Stimulated activated CD4-positive, alpha-beta T cell treated with anti-CD3 and anti-CD28 coated beads, Interleukin-1b, Interleukin-23, amount 100 ng/mL, for 1 hour (primary cell): ENCODE data around the gene LIN9.
"Not testable (repeated sequence)": the region's sequence is repeated elsewhere in the genome, so short reads cannot be mapped to it uniquely, and the experiment has no call there.

Experiments
- DNase-seq, 2 donors: peaks; one replicate each; pipeline ENCODE4 v3.0.0-alpha.2; 2020; ENCODE audit warnings: low read depth in 2 of 2

LIN9 gene

DNA sequence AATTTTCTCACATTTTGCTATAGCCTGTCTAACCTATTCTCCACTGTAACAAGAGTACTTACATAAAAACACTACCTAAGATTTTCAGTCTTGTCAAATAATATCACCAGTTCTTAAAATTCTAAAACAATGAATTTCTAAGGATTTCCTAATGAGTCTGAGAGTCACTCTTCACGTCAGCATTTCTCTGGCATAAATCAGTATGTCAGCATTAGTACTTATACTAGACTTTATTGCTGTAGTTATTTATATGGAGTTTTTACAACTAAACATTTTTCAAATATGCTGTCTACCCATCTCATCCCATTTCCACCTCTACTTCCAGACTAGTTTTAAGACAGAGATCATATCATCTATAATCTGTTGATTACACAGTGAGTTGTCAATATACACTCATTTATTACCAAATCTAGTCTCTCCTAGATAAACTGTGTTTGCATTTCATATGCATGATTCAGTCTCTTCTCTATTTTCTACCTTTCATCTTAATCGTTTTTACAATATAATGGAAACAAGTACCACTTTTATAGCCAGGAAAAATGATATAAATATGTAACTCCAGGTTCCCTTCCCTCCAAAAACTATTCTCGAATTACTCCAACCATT lies 32.8 kb downstream of the LIN9 start:
- no peak for DNase-seq

DNA sequence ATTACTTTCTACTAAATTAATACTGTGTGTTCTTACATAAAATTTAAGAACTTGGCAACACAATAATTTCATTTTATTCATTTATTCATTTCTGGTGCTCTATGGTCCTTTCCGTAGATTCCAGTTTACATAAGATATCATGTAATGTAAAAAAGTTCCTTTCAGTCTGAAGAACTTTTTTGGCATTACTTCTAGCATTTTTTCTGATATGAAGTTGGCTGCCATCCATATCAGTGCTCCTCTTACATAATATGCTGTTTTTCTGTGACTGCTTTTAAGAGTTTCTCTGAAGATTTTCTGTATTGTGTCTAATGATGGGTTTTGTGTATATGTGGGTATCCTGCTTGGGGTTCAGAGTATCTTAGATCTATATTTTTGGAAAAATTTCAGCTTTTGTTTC lies 34.8 kb downstream of the LIN9 start:
- DNase-seq = no peak

DNA sequence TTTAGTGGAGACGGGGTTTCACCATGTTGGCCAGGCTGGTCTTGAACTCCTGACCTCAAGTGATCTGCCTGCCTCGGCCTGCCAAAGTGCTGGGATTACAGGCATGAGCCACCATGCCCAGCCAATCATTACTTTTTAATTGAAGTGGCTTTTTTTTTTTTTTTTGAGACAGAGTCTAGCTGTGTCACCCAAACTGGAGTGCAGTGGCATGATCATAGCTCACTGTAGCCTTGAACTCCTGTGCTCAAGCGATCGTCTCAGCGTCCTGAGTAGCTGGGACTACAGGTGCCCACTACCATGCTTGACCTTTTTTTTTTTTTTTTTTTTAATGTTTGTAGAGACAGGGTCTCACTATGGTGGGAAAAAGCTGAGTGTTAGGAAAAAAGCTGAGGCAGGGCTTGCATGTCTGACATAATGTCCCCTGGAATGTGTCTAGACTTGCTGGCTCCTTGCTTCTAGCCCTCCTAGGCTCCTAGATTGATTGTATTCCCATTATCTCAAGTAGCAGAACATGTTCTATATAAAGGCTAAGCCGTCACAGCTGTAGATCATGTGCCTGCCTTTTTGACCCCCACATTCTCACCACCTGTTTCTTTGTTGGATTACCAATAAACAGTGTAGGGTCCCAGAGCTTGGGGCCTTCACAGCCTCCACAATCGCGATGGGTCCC lies 36.6 kb downstream of the LIN9 start:
- not testable (repeated sequence) for DNase-seq

DNA sequence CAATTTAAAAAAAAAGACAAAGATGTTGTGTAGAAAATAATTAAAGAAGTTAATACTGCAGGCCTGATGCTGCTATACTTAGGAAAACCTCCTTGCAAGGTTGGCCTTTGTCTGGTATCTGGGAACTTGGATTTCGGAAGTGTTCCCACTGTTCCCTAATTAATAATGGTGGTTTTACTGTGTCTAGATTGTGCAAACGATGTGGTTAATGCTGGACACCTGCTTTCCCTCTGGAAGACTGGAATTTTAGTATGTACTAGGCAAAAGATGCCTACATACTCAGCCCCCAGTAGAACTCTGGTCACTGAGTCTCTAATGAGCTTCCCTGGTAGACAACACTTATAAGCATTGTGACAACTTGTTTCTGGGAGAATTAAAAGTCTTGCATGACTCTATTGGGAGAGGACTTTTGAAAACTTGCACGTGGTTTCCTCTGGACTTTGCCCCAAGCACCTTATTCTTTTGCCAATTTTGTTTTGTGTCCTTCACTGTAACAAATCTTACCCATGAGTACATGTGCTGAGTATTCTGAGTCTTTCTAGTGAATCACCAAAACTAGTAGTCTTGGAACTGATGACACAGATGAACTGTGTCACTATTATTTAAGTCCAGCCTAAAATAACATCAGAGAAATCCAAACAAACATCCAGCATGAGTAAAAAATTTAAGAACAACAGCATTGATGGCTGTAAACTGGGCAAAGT lies 40.4 kb downstream of the LIN9 start:
- no peak for DNase-seq

DNA sequence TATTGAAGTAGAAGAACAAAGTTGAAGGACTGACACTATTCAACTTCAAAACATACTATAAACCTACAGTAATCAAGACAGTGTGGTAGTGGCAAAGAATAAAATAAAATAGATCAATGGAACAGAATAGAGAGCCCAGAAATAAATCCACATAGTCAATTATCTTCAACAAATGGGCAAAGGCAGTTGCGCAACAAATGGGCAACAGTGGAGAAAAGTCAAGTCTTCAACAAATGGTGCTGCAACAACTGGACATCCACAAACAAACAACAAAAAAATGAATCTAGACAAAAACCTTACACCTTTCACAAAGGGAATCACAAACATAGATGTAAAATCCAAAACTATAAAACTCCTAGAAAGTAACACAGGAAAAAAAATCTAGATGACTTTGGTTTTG lies 47.1 kb downstream of the LIN9 start:
- DNase-seq = no peak

DNA sequence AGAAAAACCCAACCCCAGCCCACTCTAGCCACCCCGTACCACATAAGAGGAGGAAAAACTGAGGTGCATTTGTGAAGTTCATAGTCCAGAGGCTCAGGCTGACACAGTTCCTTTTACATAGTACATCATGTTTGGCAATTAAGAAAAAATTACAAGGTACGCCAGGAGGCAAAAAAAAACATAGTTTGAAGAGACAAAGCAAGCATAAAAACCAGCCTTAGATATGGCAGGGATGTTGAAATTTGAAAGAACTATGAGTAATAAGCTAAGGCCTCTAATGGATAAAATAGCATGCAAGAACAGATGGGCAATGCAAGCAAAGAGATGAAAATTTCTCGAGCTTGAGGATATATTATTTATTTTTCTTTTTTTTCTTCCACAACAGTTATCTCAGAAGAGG lies 53.6 kb downstream of the LIN9 start:
- DNase-seq = no peak

DNA sequence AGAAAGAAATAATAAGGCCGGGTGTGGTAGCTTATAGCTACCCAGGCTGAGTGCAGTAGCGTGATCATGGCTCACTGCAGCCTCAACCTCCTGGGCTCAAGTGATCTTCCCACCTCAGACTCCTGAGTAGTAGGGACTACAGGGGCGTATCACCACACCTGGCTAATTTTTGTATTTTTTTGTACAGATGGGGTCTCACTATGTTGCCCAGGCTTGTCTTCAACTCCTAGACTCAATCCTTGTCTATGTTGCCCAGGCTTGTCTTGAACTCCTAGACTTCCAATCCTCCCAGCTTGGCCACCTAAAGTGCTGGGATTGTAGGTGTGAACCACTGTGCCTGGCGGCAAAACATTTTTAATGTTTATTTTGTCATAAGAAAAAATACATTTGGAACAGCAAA lies 55.0 kb downstream of the LIN9 start:
- DNase-seq = no peak

DNA sequence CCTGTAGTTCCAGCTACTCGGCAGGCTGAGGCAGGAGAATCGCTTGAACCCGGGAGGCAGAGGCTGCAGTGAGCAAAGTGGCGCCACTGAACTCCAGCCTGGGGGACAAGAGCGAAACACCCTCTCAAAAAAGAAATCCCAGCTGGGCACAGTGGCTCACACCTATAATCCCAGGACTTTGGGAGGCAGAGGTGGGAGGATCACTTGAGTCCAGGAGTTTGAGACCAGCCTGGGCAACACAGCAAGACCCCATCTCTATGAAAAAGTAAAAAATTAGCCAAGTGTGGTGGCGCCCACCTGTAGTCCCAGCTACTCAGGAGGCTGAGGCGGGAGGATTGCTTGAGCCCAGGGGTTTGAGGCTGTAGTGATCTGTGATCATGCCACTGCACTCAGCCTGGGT lies 56.1 kb downstream of the LIN9 start:
- not testable (repeated sequence) for DNase-seq

DNA sequence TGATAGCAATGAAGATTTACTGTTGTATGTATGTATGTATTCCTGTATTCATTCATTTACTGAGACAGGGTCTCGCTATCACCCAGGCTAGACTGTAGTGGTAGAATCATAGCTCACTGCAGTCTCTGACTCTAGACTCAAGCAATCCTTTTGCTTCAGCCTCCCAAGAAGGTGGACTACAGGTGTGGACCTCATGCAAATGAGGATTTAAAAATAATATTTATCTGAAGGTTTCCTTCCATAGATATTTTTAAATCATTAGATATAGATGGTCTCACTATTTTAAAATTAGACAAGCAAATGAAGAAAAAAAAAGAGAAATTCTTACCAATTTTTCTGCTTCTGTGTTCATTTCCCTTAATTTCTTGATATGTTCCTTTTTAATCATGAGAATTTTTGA lies 58.5 kb downstream of the LIN9 start:
- no peak for DNase-seq

DNA sequence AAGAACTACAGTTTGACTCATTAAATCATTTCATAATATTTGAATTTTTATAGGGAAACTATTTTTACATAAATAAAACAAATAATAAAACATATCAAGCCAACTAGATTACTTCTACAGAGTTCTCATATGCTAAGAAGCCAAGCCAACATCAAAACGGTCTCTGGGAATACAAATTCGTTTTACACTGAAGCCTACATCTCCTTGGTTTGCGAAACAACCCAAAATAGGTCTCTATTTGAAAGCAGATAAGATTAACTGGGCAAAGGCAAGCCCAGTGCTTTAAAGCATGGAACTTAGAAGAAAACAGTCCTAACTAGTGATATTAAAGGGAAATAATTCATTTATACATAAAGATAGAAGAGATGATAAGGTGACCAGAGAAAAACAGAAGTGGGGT lies 60.2 kb downstream of the LIN9 start:
- no peak for DNase-seq

DNA sequence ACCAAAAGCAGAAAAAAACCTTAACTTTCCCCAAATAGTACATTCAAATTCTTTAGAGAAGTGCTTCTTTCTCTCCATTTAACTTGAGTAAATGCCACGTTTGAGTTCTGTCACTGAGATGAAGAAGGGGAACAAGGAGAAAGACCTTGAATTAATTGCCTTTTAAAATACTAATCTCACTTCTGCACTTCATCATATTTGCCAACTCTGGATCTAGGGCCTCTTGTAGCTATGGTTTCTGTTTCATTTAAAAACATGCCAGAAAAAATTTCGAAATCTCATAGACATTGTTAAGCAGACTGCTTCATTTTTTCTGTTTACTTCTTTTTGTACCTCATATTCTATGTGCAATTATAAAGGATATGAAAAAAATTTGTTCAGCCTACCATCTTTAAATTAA lies 60.9 kb downstream of the LIN9 start:
- no peak for DNase-seq

DNA sequence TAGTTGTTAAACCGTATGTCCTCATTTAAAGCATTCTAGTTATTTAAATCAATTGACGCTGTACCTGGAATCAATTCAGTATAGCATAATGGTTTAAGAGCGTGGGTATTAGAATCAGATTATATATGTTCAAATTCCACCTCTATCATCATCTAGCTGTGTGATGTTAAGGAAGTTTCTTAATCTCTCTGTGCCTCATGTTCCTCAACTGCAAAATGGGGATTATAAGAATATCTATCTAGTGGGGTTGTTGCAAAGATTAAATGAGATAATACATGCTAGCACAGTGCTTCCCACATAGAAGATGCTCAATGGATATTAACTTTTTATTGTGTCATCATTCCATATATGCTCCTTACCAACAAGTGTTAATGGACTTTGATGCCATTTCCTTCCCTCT lies 69.5 kb downstream of the LIN9 start:
- DNase-seq = no peak

DNA sequence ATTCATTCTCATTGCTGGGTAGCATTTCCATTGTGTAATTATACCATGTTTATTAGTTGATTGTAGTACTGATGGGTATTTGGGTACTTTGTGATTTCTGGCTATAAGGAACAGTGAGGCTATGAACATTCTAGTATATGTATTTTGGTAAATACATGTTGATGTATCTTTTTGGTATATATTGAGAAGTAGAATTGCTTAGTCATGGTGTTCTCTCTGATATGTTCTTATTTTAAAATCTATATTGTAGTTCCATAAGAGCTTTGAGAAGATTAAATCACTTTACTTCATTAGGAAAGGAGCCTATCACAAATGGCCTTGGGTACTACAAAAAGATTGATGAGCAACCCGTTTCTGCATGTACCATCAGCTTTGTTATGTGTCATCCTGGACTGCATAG lies 72.1 kb downstream of the LIN9 start:
- DNase-seq = no peak

DNA sequence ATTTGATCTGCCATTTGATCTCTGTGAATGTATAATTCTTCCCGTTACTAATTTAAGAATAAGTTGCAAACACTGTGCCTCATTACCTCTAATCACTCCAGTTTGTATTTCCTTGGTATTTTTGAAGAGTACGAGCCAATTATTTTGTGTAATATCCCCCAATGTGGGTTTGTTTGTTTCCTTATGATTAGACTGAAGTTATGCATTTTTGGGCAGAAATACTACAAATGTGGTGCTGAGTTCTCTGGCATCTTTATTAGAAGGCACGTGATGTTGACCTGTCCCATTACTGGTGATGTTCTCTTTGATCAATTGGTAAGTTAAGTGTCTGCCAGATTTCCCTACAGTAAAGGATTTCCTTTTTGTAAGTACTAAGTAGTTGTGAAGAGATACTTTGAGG lies 75.2 kb downstream of the LIN9 start:
- DNase-seq = no peak

DNA sequence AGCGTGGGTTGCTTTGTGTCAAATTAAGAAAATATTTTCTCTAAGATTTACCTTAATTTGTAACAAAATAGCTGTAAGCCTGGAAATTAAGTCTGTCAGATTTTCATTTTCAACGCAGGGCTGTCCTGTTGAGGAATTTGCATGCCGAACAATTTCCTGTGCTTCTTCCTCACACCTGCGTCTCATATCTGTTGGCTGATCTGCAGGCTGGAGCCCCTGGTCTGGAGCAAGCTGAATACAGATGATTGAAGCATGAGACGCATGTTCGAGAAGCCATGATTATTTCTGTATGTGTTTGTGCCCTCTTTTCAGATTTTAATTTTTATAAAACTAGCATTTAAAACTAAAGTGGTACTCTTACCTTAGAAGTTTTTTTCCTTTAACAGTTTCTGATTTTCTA lies 75.7 kb downstream of the LIN9 start:
- no peak for DNase-seq

DNA sequence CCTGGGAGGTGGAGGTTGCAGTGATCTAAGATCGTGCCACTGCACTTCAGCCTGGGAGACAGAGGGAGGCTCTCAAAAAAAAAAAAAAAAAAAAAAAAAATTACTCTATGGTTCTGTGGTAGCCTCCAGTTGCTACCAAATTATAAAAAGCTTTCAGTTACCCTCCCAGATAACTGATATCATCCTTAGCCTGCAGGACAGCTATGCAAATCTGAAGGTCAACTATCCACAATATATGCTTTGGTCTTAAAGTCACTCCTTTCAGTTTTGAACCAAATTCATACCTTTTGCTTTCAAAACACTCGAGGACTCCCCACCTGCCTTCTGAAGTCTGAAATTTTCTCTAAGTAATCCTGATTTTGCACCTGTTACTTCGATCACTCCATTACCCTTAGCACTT lies 82.4 kb downstream of the LIN9 start:
- DNase-seq = no peak

DNA sequence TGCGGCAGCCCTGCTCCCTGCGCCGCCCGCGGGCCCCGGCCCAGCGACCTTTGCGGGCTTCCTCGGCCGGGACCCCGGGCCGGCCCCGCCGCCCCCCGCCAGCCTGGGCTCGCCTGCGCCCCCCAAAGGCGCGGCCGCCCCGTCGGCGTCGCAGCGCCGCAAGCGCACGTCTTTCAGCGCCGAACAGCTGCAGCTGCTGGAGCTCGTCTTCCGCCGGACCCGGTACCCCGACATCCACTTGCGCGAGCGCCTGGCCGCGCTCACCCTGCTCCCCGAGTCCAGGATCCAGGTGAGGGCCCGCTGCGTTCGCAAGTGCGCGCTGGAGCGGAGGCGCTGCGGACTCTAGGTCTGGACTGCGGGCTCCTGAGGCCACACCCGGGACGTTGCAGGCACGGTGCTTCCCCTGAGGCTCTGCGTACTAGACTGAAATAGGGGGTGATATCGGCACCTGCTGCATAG lies 85.1 kb downstream of the LIN9 start:
- no peak for DNase-seq

DNA sequence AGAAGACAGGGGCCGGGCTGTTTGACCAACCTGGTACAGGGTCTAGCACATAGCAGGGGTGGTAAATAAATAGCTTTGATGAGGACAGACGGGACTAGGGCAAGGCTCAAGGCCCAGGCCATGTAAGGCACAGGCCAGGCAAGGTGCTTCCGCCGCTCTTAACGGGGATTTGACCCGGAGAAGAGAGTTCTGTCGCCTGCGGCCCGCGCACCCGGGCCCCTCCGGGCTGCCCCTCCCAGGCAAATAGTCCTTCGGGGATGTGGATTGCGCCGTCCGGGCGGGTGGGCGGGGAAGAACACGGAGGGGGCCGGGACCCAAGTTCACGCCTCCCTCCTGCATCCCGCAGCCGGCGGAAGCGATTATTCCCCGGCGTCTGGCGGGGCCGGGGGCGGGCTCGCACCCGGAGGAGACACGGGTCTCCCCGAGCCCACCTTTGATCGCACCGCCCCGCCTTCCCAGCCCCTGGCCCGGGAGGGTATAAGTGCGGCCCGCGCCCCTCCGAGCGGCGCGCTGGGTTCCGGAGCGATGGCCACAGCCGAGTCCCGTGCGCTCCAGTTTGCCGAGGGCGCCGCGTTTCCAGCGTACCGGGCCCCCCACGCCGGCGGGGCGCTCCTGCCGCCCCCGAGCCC lies 85.7 kb downstream of the LIN9 start, which contains the start of gene MIXL1:
Gene MIXL1, plus strand, starts transcription at position 508 of the 629 bp plus-strand sequence. Its CDS starts 18 bp downstream, at position 526.
- no peak for DNase-seq

DNA sequence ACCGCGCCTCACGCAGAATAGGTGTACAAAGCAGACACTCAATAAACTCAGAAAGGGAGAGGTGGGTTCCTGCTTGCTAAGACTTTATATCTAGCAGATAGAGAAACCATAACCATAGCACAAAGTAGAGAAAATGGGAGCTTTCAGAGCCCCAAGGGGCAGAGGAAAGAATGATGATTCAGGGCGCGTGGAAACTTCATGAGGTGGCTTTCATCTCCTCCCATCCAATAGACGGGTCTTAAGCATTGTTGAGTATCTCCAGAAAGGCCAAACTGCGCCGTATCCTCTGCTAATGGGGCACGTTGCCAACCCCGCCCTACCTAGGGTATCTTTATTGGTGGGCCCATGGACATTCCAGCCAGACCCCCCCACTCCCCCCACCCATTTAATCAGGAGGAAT lies 86.3 kb downstream of the LIN9 start:
- DNase-seq = no peak

DNA sequence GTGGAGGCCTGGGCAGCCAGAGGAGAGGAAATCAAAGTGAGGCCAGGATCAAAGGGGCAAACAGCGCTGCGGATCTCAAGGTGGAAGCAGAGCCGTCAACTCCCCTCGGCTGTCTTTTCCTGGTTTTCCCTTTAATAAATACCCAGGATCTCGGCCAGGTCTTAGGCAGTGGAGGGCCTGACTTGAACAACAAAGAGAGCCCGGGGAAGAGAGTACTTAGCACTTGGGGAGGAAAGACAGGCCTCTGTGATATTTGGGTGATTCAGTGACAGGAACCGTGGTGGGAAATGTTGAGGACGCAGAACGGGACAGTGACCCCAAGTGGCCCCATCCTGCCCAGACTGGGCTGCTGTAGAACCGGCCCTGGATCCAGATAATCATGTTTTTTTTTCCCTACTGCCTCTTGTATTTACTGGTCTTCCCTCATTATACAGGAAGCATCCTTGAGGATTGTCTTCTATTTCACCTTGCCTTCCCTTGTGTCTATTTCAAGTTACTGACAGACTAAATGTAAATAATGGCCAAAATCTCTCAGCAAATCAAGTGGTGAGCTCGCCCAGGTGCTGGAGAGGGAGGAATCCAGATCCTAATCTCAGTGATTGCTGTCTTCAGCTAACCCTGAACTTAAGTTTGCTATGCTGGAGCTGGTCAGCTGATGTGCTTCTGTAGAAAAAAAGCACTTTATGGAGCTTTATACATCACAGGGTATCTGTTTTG lies 88.3 kb downstream of the LIN9 start:
- DNase-seq = no peak

DNA sequence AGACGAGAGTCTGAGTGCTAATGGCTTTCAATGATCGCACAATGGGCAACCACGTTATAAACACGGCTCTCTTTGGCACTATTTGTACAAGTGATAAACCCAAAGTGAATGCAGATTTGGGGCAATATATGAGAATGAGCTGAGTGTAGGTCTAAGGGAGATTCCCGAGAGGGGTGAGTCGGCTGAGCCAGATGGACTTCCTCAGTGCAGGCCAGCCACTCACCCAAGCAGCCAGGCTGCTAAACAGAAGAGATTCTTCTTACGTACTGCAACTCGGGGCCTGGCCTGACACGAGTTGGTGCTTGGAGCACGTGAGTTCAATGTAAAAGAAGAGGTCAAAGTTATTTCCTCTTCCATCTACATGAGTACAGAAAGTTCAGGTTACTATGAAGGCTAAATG lies 91.7 kb downstream of the LIN9 start:
- DNase-seq = no peak

DNA sequence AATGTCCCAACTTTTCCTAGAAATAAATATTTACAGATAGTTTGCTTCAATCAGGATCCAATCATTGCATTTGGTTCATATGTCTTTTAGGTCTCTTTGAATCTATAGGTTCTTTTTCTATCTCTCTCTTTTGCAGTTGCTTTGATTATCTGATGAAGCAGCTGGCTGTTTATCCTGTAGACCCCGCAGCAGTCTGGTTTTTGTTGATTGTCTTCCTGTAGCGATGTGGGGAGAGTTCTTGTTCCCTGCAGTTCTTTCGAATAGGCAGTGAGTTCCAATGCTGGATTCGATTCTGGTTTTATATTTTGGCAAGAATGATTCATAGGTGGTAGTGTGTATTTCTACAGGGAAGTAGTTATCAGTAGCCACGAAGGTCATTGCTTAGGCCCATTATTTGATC lies 92.9 kb downstream of the LIN9 start:
- DNase-seq = no peak
